GM19328 (cell line): ENCODE measurements around the gene OR10A4.
"Not testable (repeated sequence)": the region's sequence is repeated elsewhere in the genome, so short reads cannot be mapped to it uniquely, and the experiment has no call there.

ENCODE experiments used
- ATAC-seq: cut with Tn5 transposase; IDR thresholded peaks from one replicate; pipeline ENCODE4 v1.9.1; 2021; ENCODE audit warnings: mild to moderate bottlenecking, moderate library complexity; ENCODE audit not compliant: unreplicated experiment

The OR10A4 gene

GRCh38 chr11:6876325-6876724 is at the start of gene OR10A4:
Gene OR10A4, plus strand, starts transcription at chr11:6876625. Its CDS starts 23 bp downstream, at chr11:6876648.
- no peak for ATAC-seq

- ATAC-seq: no peak
Observed at GRCh38 chr11:6828103-6828502, 48.3 kb upstream of the OR10A4 start.

- ATAC-seq: no peak
Observed at GRCh38 chr11:6833356-6833755, 43.1 kb upstream of the OR10A4 start.

GRCh38 chr11:6834021-6834420 is 42.4 kb upstream of the OR10A4 start:
- no peak for ATAC-seq

- ATAC-seq: no peak
Observed at GRCh38 chr11:6841694-6842093, 34.7 kb upstream of the OR10A4 start.

GRCh38 chr11:6843670-6844069 is 32.8 kb upstream of the OR10A4 start:
- no peak for ATAC-seq

GRCh38 chr11:6844356-6844755 is 32.1 kb upstream of the OR10A4 start:
- ATAC-seq: no peak

- ATAC-seq: no peak
Observed at GRCh38 chr11:6845383-6845782, 31.0 kb upstream of the OR10A4 start, which contains the start of gene OR10A5. Gene OR10A5, plus strand, starts transcription at chr11:6845683. Its CDS starts 0 bp downstream, at chr11:6845683.

- no peak for ATAC-seq
Observed at GRCh38 chr11:6850526-6850925, 25.9 kb upstream of the OR10A4 start.

GRCh38 chr11:6854801-6855200 is 21.6 kb upstream of the OR10A4 start:
- not testable (repeated sequence) for ATAC-seq

GRCh38 chr11:6855971-6856541 is 20.4 kb upstream of the OR10A4 start:
- ATAC-seq: no peak

- no peak for ATAC-seq
Observed at GRCh38 chr11:6856871-6857270, 19.6 kb upstream of the OR10A4 start.

- ATAC-seq: no peak
Observed at GRCh38 chr11:6862961-6863360, 13.5 kb upstream of the OR10A4 start, which contains the start of gene OR10A2. Gene OR10A2, plus strand, starts transcription at chr11:6863057. Its CDS starts 6,698 bp downstream, at chr11:6869755.

GRCh38 chr11:6864438-6864837 is 12.0 kb upstream of the OR10A4 start:
- ATAC-seq: no peak

GRCh38 chr11:6871278-6871677 is 5.1 kb upstream of the OR10A4 start:
- ATAC-seq: no peak

- ATAC-seq: no peak
Observed at GRCh38 chr11:6875761-6876160, 664 bp upstream of the OR10A4 start.

GRCh38 chr11:6876914-6877313 is 489 bp downstream of the OR10A4 start:
- ATAC-seq: no peak

GRCh38 chr11:6882751-6883150 is 6.3 kb downstream of the OR10A4 start:
- ATAC-seq: no peak

- ATAC-seq: not testable (repeated sequence)
Observed at GRCh38 chr11:6887711-6888110, 11.3 kb downstream of the OR10A4 start.

GRCh38 chr11:6888830-6889229 is 12.4 kb downstream of the OR10A4 start:
- ATAC-seq: no peak

GRCh38 chr11:6889835-6890234 is 13.4 kb downstream of the OR10A4 start:
- no peak for ATAC-seq

- ATAC-seq: no peak
Observed at GRCh38 chr11:6892400-6892799, 16.0 kb downstream of the OR10A4 start, which contains the start of gene OR2D2. Gene OR2D2, minus strand, starts transcription at chr11:6892500. Its CDS starts 0 bp downstream, at chr11:6892500.

- no peak for ATAC-seq
Observed at GRCh38 chr11:6894097-6894496, 17.7 kb downstream of the OR10A4 start.
